CD14-positive monocyte (primary cell): Measurements from ENCODE around the gene PTPN12. TPM values are rescaled to one million over a fixed set of nuclear protein-coding genes. Genes with fewer than 3 reads are reported as not detected.
"Not testable (repeated sequence)": the region's sequence is repeated elsewhere in the genome, so short reads cannot be mapped to it uniquely, and the experiment has no call there.

Experiments used
- DNase-seq, 3 donors: peaks; one replicate each; pipeline ENCODE4 v3.0.0-alpha.2; 2011 to 2022
- H2AFZ ChIP-seq: 2 replicates; pipeline ENCODE4 v1.6.0; 2012; ENCODE audit warnings: mild to moderate bottlenecking, low read depth, low read length, inconsistent platforms; ENCODE audit not compliant: insufficient read depth, poor library complexity, severe bottlenecking
- H3K27ac ChIP-seq, 2 donors: 1 replicate in 1 of 2; 2 replicates in 1 of 2; pipeline ENCODE4 v1.5.1; 2012 to 2013; ENCODE audit warnings: low read length in 2 of 2, control low read depth in 1 of 2, inconsistent platforms in 1 of 2, low read depth in 1 of 2, mild to moderate bottlenecking in 1 of 2
- H3K27me3 ChIP-seq, 2 donors: one replicate each; pipeline versions ENCODE4 v1.6.0 to v1.6.1; 2011 to 2013; ENCODE audit warnings: low read length in 2 of 2; ENCODE audit not compliant: control insufficient read depth in 2 of 2, insufficient read depth in 2 of 2
- H3K36me3 ChIP-seq, 2 donors: replicated peaks in 1 of 2; 1 replicate in 1 of 2; 2 replicates in 1 of 2; pipeline versions ENCODE4 v1.5.1 to v1.6.1; 2012 to 2013; ENCODE audit warnings: low read length in 2 of 2, control low read depth in 1 of 2, inconsistent platforms in 1 of 2, mild to moderate bottlenecking in 1 of 2; ENCODE audit not compliant: insufficient read depth in 2 of 2, control insufficient read depth in 1 of 2
- H3K4me1 ChIP-seq, 2 donors: 1 replicate in 1 of 2; 2 replicates in 1 of 2; pipeline versions ENCODE4 v1.5.1 to v1.6.1; 2012 to 2013; ENCODE audit warnings: low read length in 2 of 2, control low read depth in 1 of 2, inconsistent platforms in 1 of 2, mild to moderate bottlenecking in 1 of 2, moderate library complexity in 1 of 2; ENCODE audit not compliant: insufficient read depth in 2 of 2, control insufficient read depth in 1 of 2
- H3K4me2 ChIP-seq: replicated peaks from 2 replicates; pipeline ENCODE3; 2012; ENCODE audit warnings: low read length, moderate library complexity, mild to moderate bottlenecking; ENCODE audit not compliant: poor library complexity, severe bottlenecking; ENCODE audit errors: extremely low read depth
- H3K4me3 ChIP-seq, 3 experiments: fragments of 200-600 bp in 1 of 3; sonication (generic) in 1 of 3; replicated peaks in 1 of 3; 1 replicate in 2 of 3; 2 replicates in 1 of 3; pipeline ENCODE4 v1.5.1; 2011 to 2013; ENCODE audit warnings: low read length in 3 of 3, mild to moderate bottlenecking in 3 of 3, control low read depth in 2 of 3, low read depth in 2 of 3, inconsistent platforms in 1 of 3, moderate library complexity in 1 of 3
- H3K79me2 ChIP-seq: 2 replicates; pipeline ENCODE4 v1.6.0; 2012; ENCODE audit warnings: mild to moderate bottlenecking, control low read depth, inconsistent platforms, low read length, moderate library complexity; ENCODE audit not compliant: insufficient read depth
- H3K9ac ChIP-seq: 2 replicates; pipeline ENCODE4 v1.6.0; 2017; ENCODE audit warnings: low read length, mild to moderate bottlenecking; ENCODE audit not compliant: insufficient read depth, poor library complexity, severe bottlenecking
- H3K9me3 ChIP-seq, 2 donors: replicated peaks in 1 of 2; 1 replicate in 1 of 2; 2 replicates in 1 of 2; pipeline versions ENCODE4 v1.5.1 to v1.6.1; 2012 to 2013; ENCODE audit warnings: low read length in 2 of 2, control low read depth in 1 of 2; ENCODE audit not compliant: control insufficient read depth in 1 of 2, insufficient read depth in 1 of 2
- H4K20me1 ChIP-seq: 2 replicates; pipeline ENCODE4 v1.6.0; 2012; ENCODE audit warnings: mild to moderate bottlenecking, low read length, control low read depth, moderate library complexity; ENCODE audit not compliant: insufficient read depth
- H3K27ac Mint-ChIP-seq, 7 donors: one replicate each; pipeline ENCODE4 v1.8.0; 2020; ENCODE audit warnings: mild to moderate bottlenecking in 7 of 7, mixed read lengths in 7 of 7, moderate library complexity in 6 of 7, inconsistent platforms in 2 of 7
- H3K27me3 Mint-ChIP-seq, 3 donors: one replicate each; pipeline ENCODE4 v1.8.0; 2021 to 2022; ENCODE audit warnings: low read depth in 3 of 3, mild to moderate bottlenecking in 3 of 3, mixed read lengths in 3 of 3, moderate library complexity in 3 of 3, inconsistent platforms in 1 of 3
- H3K36me3 Mint-ChIP-seq, 2 donors: one replicate each; pipeline ENCODE4 v1.8.0; 2020; ENCODE audit warnings: mixed read lengths in 2 of 2, inconsistent platforms in 1 of 2, mild to moderate bottlenecking in 1 of 2
- H3K4me1 Mint-ChIP-seq: one replicate; pipeline ENCODE4 v1.8.0; 2020; ENCODE audit warnings: mild to moderate bottlenecking, mixed read lengths
- H3K4me3 Mint-ChIP-seq, 2 donors: one replicate each; pipeline ENCODE4 v1.8.0; 2020; ENCODE audit warnings: mild to moderate bottlenecking in 2 of 2, mixed read lengths in 2 of 2, moderate library complexity in 1 of 2
- H3K9me3 Mint-ChIP-seq, 7 donors: one replicate each; pipeline ENCODE4 v1.8.0; 2020 to 2022; ENCODE audit warnings: mixed read lengths in 7 of 7, mild to moderate bottlenecking in 6 of 7, moderate library complexity in 6 of 7, inconsistent platforms in 2 of 7
- WGBS: methylation state at CpG from one replicate; pipeline ENCODE4 v1.1.5; 2013; ENCODE audit warnings: missing lambda C conversion rate; ENCODE audit not compliant: insufficient coverage; 5-methylcytosine and 5-hydroxymethylcytosine counted together
- intact Hi-C, 2 donors: fragments of 100-400 bp; cut with micrococcal nuclease; formaldehyde crosslinking; loops; one replicate each; pipeline versions ENCODE4 v1.15.0 to v1.15.1; 2023
- polyA plus RNA-seq, 3 donors: library from polyadenylated mRNA; depleted of rRNA in 1 of 3; unstranded in 2 of 3; stranded (reverse) in 1 of 3; fragments of 300-500 nt in 2 of 3; fragments of >200 nt in 1 of 3; fragmentation: Illumina TruSeq in 2 of 3; gene quantifications; 1 replicate in 2 of 3; 2 replicates in 1 of 3; pipeline ENCODE4 v1.2.3, GENCODE V29; 2012 to 2021
- TF ChIP-seq, protein P1 (sequence below): fragments of 200-600 bp; IDR thresholded peaks from one replicate; pipeline ENCODE4 v1.8.0; 2022; ENCODE audit warnings: antibody characterized with exemption, mild to moderate bottlenecking

PTPN12 gene
- polyA plus RNA-seq, 3 donors = 6.6 to 36.7 (median 11.8) TPM

GRCh38 chr7:77531038-77531437, 6.1 kb upstream of the PTPN12 start:
- Histone ChIP-seq H3K4me2 (peak overlapping the region; percentile 3), H3K36me3 (no peaks in the 10 kb centered on the region), H3K27me3 (no peaks in the 10 kb centered on the region), H3K4me1 (peaks cover 14 to 24% of the 10 kb centered on the region in 2 donors), H3K4me3 (no peak overlapping the region), H4K20me1 (no peaks in the 10 kb centered on the region), H3K9me3 (no peaks in the 10 kb centered on the region), H3K79me2 (no peaks in the 10 kb centered on the region), H2AFZ (no peak overlapping the region), H3K9ac (no peak overlapping the region), H3K27ac (no peak overlapping the region)
- H3K4me1 Mint-ChIP-seq = peaks cover 21% of the 10 kb centered on the region
- peak overlapping the region in 1 of 2 donors; percentile 65 for H3K4me3 Mint-ChIP-seq
- H3K36me3 Mint-ChIP-seq = no peaks in the 10 kb centered on the region
- peak overlapping the region; percentile 54 to 84 (median 76) for H3K27ac Mint-ChIP-seq
- intact Hi-C loops = loop anchor here in 1 of 2 donors (10.0 kb wide), 2 partner anchors 66 to 116 kb away; partner anchors contain the start of gene GSAP
- peak in 2 of 3 donors; percentile 20 to 41 for DNase-seq
- peaks cover 0 to 5% (median 2%) of the 10 kb centered on the region in 7 donors for H3K9me3 Mint-ChIP-seq
- no peaks in the 10 kb centered on the region for H3K27me3 Mint-ChIP-seq
- 0% methylated on average over 1 of the region's 2 CpGs for WGBS
- TF ChIP-seq, protein P1, sequence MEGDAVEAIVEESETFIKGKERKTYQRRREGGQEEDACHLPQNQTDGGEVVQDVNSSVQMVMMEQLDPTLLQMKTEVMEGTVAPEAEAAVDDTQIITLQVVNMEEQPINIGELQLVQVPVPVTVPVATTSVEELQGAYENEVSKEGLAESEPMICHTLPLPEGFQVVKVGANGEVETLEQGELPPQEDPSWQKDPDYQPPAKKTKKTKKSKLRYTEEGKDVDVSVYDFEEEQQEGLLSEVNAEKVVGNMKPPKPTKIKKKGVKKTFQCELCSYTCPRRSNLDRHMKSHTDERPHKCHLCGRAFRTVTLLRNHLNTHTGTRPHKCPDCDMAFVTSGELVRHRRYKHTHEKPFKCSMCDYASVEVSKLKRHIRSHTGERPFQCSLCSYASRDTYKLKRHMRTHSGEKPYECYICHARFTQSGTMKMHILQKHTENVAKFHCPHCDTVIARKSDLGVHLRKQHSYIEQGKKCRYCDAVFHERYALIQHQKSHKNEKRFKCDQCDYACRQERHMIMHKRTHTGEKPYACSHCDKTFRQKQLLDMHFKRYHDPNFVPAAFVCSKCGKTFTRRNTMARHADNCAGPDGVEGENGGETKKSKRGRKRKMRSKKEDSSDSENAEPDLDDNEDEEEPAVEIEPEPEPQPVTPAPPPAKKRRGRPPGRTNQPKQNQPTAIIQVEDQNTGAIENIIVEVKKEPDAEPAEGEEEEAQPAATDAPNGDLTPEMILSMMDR = no peak

GRCh38 chr7:77532247-77532646, 4.8 kb upstream of the PTPN12 start:
- Histone ChIP-seq H3K79me2 (peaks cover 1% of the 10 kb centered on the region), H3K4me2 (no peak overlapping the region), H3K36me3 (no peaks in the 10 kb centered on the region), H4K20me1 (no peaks in the 10 kb centered on the region), H3K9ac (no peak overlapping the region), H3K27me3 (no peaks in the 10 kb centered on the region), H3K4me1 (peaks cover 18 to 24% of the 10 kb centered on the region in 2 donors), H3K9me3 (no peaks in the 10 kb centered on the region), H3K27ac (no peak overlapping the region), H3K4me3 (no peak overlapping the region), H2AFZ (no peak overlapping the region)
- WGBS = 49% methylated on average over 3 of the region's 5 CpGs
- intact Hi-C loops = loop anchor here in 1 of 2 donors (10.0 kb wide), 2 partner anchors 67 to 117 kb away; partner anchors contain the start of gene GSAP
- DNase-seq = no peak
- H3K27ac Mint-ChIP-seq = no peak overlapping the region
- TF ChIP-seq, protein P1 = no peak
- peaks cover 21% of the 10 kb centered on the region for H3K4me1 Mint-ChIP-seq
- no peaks in the 10 kb centered on the region for H3K27me3 Mint-ChIP-seq
- no peak overlapping the region for H3K4me3 Mint-ChIP-seq
- H3K9me3 Mint-ChIP-seq = peaks cover 0 to 5% (median 2%) of the 10 kb centered on the region in 7 donors
- H3K36me3 Mint-ChIP-seq = no peaks in the 10 kb centered on the region

DNA sequence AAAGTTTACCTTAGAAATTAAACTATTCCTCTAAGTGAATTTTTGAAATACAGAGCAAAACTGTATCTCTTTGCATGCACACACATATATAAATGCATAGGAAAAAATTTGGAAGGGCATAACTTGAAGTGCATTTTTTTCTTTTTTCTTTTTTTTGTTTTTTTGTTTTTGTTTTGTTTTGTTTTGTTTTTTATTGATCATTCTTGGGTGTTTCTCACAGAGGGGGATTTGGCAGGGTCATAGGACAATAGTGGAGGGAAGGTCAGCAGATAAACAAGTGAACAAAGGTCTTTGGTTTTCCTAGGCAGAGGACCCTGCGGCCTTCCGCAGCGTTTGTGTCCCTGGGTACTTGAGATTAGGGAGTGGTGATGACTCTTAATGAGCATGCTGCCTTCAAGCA, 4.4 kb upstream of the PTPN12 start:
- H3K27me3 ChIP-seq, H4K20me1 ChIP-seq, H3K9me3 ChIP-seq, H3K27ac Mint-ChIP-seq, H2AFZ ChIP-seq, H3K4me2 ChIP-seq, H3K9ac ChIP-seq, H3K27me3 Mint-ChIP-seq, H3K9me3 Mint-ChIP-seq, H3K79me2 ChIP-seq, DNase-seq, H3K4me3 ChIP-seq, H3K36me3 ChIP-seq, H3K36me3 Mint-ChIP-seq, H3K4me3 Mint-ChIP-seq, H3K27ac ChIP-seq: not testable (repeated sequence)
- no CpG with 5 or more reads among the region's 3 CpGs for WGBS
- H3K4me1 Mint-ChIP-seq = peaks cover 21% of the 10 kb centered on the region
- intact Hi-C loops = loop anchor here in 1 of 2 donors (10.0 kb wide), 2 partner anchors 68 to 118 kb away; partner anchors contain the start of gene GSAP
- H3K4me1 ChIP-seq = peaks cover 18 to 24% of the 10 kb centered on the region in 2 donors
